H9 (cell line): ENCODE data around the gene MGAT5. TPM values are rescaled to one million over a fixed set of nuclear protein-coding genes. Genes with fewer than 3 reads are reported as not detected.

Source experiments
- DNase-seq: peaks from one replicate; pipeline ENCODE4 v3.0.0-alpha.2; 2017
- H2AFZ ChIP-seq: one replicate; pipeline ENCODE4 v1.6.1; 2013; ENCODE audit warnings: mild to moderate bottlenecking, low read length, control low read depth, moderate library complexity
- H2AK5ac ChIP-seq: 2 replicates; pipeline ENCODE4 v1.6.1; 2013; ENCODE audit warnings: low read length, control low read depth, mixed read lengths; ENCODE audit not compliant: insufficient read length
- H2BK120ac ChIP-seq: one replicate; pipeline ENCODE4 v1.6.1; 2013; ENCODE audit warnings: low read depth, mild to moderate bottlenecking, low read length, control low read depth, inconsistent platforms; ENCODE audit not compliant: poor library complexity, severe bottlenecking
- H2BK12ac ChIP-seq: 2 replicates; pipeline ENCODE4 v1.6.1; 2013; ENCODE audit warnings: low read length, control low read depth, mixed read lengths, low read depth; ENCODE audit not compliant: insufficient read length
- H2BK15ac ChIP-seq: 2 replicates; pipeline ENCODE4 v1.6.1; 2013; ENCODE audit warnings: low read depth, low read length, control low read depth
- H2BK20ac ChIP-seq: one replicate; pipeline ENCODE4 v1.6.1; 2013; ENCODE audit warnings: low read depth, mild to moderate bottlenecking, low read length, control low read depth, inconsistent platforms; ENCODE audit not compliant: poor library complexity, severe bottlenecking
- H2BK5ac ChIP-seq: 2 replicates; pipeline ENCODE4 v1.6.1; 2013; ENCODE audit warnings: low read length, control low read depth, mixed read lengths; ENCODE audit not compliant: insufficient read length
- H3K14ac ChIP-seq: 2 replicates; pipeline ENCODE4 v1.6.1; 2013; ENCODE audit warnings: low read length, control low read depth; ENCODE audit not compliant: insufficient read depth
- H3K18ac ChIP-seq: 2 replicates; pipeline ENCODE4 v1.6.1; 2013; ENCODE audit warnings: low read depth, mild to moderate bottlenecking, mixed read lengths, low read length, control low read depth; ENCODE audit not compliant: insufficient read length
- H3K23ac ChIP-seq: 2 replicates; pipeline ENCODE4 v1.6.1; 2013; ENCODE audit warnings: low read length, control low read depth, mixed read lengths, low read depth; ENCODE audit not compliant: insufficient read length
- H3K23me2 ChIP-seq: 2 replicates; pipeline ENCODE4 v1.6.1; 2013; ENCODE audit warnings: low read depth, mild to moderate bottlenecking, mixed read lengths, low read length, control low read depth; ENCODE audit not compliant: insufficient read length, poor library complexity, severe bottlenecking
- H3K27ac ChIP-seq: 2 replicates; pipeline ENCODE4 v1.5.1; 2013; ENCODE audit warnings: low read length, control low read depth, mixed read lengths, low read depth; ENCODE audit not compliant: insufficient read length
- H3K27me3 ChIP-seq: 2 replicates; pipeline ENCODE4 v1.6.1; 2013; ENCODE audit warnings: low read length, control low read depth, inconsistent platforms; ENCODE audit not compliant: insufficient read depth
- H3K4ac ChIP-seq: 2 replicates; pipeline ENCODE4 v1.6.1; 2013; ENCODE audit warnings: low read depth, mild to moderate bottlenecking, control low read depth, inconsistent platforms, low read length, moderate library complexity
- H3K4me1 ChIP-seq: 2 replicates; pipeline ENCODE4 v1.6.1; 2013; ENCODE audit warnings: low read length, control low read depth, inconsistent platforms; ENCODE audit not compliant: insufficient read depth
- H3K4me2 ChIP-seq: 2 replicates; pipeline ENCODE4 v1.6.1; 2013; ENCODE audit warnings: low read length, control low read depth, mixed read lengths; ENCODE audit not compliant: insufficient read length, insufficient read depth
- H3K56ac ChIP-seq: 2 replicates; pipeline ENCODE4 v1.6.1; 2013; ENCODE audit warnings: low read depth, mild to moderate bottlenecking, mixed read lengths, low read length, control low read depth; ENCODE audit not compliant: insufficient read length
- H3K79me1 ChIP-seq: 2 replicates; pipeline ENCODE4 v1.6.1; 2013; ENCODE audit warnings: low read depth, mild to moderate bottlenecking, moderate library complexity, low read length, control low read depth, inconsistent platforms; ENCODE audit not compliant: insufficient read depth, poor library complexity, severe bottlenecking
- H3K79me2 ChIP-seq: 2 replicates; pipeline ENCODE4 v1.6.1; 2013; ENCODE audit warnings: low read length, control low read depth, inconsistent platforms; ENCODE audit not compliant: insufficient read depth
- H3K9ac ChIP-seq: 2 replicates; pipeline ENCODE4 v1.6.1; 2013; ENCODE audit warnings: low read length, control low read depth, mixed read lengths; ENCODE audit not compliant: insufficient read length; ENCODE audit errors: extremely low read depth
- H3K9me3 ChIP-seq: one replicate; pipeline ENCODE4 v1.6.1; 2013; ENCODE audit warnings: low read depth, low read length, inconsistent platforms; ENCODE audit not compliant: control insufficient read depth
- H3T11ph ChIP-seq: one replicate; pipeline ENCODE4 v1.6.1; 2013; ENCODE audit warnings: mild to moderate bottlenecking, low read length, control low read depth, inconsistent platforms
- H4K20me1 ChIP-seq: one replicate; pipeline ENCODE4 v1.6.1; 2013; ENCODE audit not compliant: control insufficient read depth, insufficient read length, insufficient read depth
- H4K5ac ChIP-seq: 2 replicates; pipeline ENCODE4 v1.6.1; 2013; ENCODE audit warnings: low read depth, mild to moderate bottlenecking, mixed read lengths, low read length, control low read depth; ENCODE audit not compliant: insufficient read length
- H4K8ac ChIP-seq: replicated peaks from 2 replicates; pipeline ENCODE4 v1.6.1; 2013; ENCODE audit warnings: low read length, control low read depth, mixed read lengths, low read depth; ENCODE audit not compliant: insufficient read length
- H4K91ac ChIP-seq: 2 replicates; pipeline ENCODE4 v1.6.1; 2013; ENCODE audit warnings: low read depth, mild to moderate bottlenecking, moderate library complexity, mixed read lengths, low read length, control low read depth; ENCODE audit not compliant: insufficient read length
- H3K27ac Mint-ChIP-seq, 3 experiments: 2 replicates in 2 of 3; 3 replicates in 1 of 3; pipeline ENCODE4 v1.8.0; 2020 to 2021; ENCODE audit warnings: mixed read lengths in 3 of 3, mild to moderate bottlenecking in 1 of 3, moderate library complexity in 1 of 3
- H3K27me3 Mint-ChIP-seq: 2 replicates; pipeline ENCODE4 v1.8.0; 2021; ENCODE audit warnings: low read depth, mild to moderate bottlenecking, moderate library complexity, mixed read lengths
- H3K36me3 Mint-ChIP-seq, 3 experiments: 2 replicates in 2 of 3; 3 replicates in 1 of 3; pipeline ENCODE4 v1.8.0; 2020 to 2021; ENCODE audit warnings: low read depth in 3 of 3, mixed read lengths in 3 of 3; ENCODE audit not compliant: insufficient read depth in 1 of 3
- H3K4me1 Mint-ChIP-seq, 2 experiments: 2 replicates each; pipeline ENCODE4 v1.8.0; 2020; ENCODE audit warnings: mixed read lengths in 2 of 2
- H3K4me3 Mint-ChIP-seq, 2 experiments: 2 replicates in 1 of 2; 3 replicates in 1 of 2; pipeline ENCODE4 v1.8.0; 2020 to 2021; ENCODE audit warnings: mild to moderate bottlenecking in 2 of 2, mixed read lengths in 2 of 2, moderate library complexity in 1 of 2
- H3K9me3 Mint-ChIP-seq, 2 experiments: 2 replicates in 1 of 2; 3 replicates in 1 of 2; pipeline ENCODE4 v1.8.0; 2020; ENCODE audit warnings: mild to moderate bottlenecking in 2 of 2, mixed read lengths in 2 of 2, moderate library complexity in 1 of 2
- CTCF ChIP-seq: fragments of 200-600 bp; sonication (generic); conservative IDR thresholded peaks from 3 replicates; pipeline ENCODE4 v1.8.0; 2021; ENCODE audit warnings: antibody characterized with exemption, mild to moderate bottlenecking
- WGBS: extraction: QIAGEN DNeasy Blood & Tissue Kit; methylation state at CpG from one replicate; pipeline ENCODE4 v1.1.7; 2013; ENCODE audit warnings: missing lambda C conversion rate, low lambda C conversion rate, mixed read lengths; ENCODE audit not compliant: insufficient read length; ENCODE audit errors: extremely low coverage; 5-methylcytosine and 5-hydroxymethylcytosine counted together
- total RNA-seq: library from RNA; stranded (reverse); gene quantifications from 2 replicates; pipeline ENCODE4 v1.2.1, GENCODE V29; 2021

The MGAT5 gene
- total RNA-seq, 1 experiment from 2014 or later, result 25.7 TPM

DNA sequence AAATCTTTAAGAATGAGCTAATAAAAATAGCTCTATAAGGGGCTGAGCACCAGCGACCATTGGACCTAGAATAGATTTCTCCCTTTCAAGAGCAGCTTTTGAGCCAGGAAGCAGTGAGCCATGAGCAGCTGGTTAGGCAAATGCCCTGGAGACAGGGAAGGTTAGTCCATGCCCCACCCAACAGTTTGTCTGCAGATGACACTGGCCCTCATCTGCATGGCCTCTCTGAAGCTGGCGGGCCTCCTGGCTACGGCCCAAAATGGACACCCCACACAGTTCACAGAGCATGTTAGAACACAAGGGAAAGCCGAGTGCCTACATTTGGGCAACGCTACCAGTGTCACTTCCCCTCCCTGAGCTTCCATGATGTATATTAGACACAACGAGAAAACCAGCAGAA lies 201.1 kb downstream of the MGAT5 start:
- Histone ChIP-seq H3K14ac (no peak overlapping the region), H3K4me2 (no peak overlapping the region), H3K27me3 (no peaks in the 10 kb centered on the region), H3K79me1 (no peaks in the 10 kb centered on the region), H3K23me2 (no peaks in the 10 kb centered on the region), H2AK5ac (no peak overlapping the region), H4K8ac (no peak overlapping the region), H3K9ac (no peak overlapping the region), H4K20me1 (no peaks in the 10 kb centered on the region), H2BK15ac (no peak overlapping the region), H3K23ac (no peak overlapping the region), H3K79me2 (no peaks in the 10 kb centered on the region), H4K91ac (no peak overlapping the region), H2BK120ac (no peak overlapping the region), H2BK5ac (no peak overlapping the region), H3K9me3 (no peaks in the 10 kb centered on the region), H3K4me1 (no peaks in the 10 kb centered on the region), H2AFZ (no peak overlapping the region), H3K18ac (no peak overlapping the region), H3K4ac (no peak overlapping the region), H3T11ph (no peak overlapping the region), H4K5ac (no peak overlapping the region), H2BK20ac (no peak overlapping the region), H3K27ac (no peak overlapping the region), H3K56ac (no peak overlapping the region), H2BK12ac (no peak overlapping the region)
- TF ChIP-seq CTCF, result no peak
- Mint-ChIP-seq H3K27me3 (peaks cover 2% of the 10 kb centered on the region; the same call in 1 of the 2 replicates), H3K27ac (no peak overlapping the region), H3K9me3 (no peaks in the 10 kb centered on the region), H3K4me3 (no peak overlapping the region), H3K4me1 (peaks cover 14 to 15% of the 10 kb centered on the region in 2 experiments; a peak in 3 of 4 replicates), H3K36me3 (peaks cover 0 to 4% (median 3%) of the 10 kb centered on the region in 3 experiments; a peak in 5 of 7 replicates)
- no peak for DNase-seq
- no CpG with 5 or more reads among the region's 6 CpGs for WGBS
